ENCODE measurements around the gene SLC18A2. TPM values are rescaled to one million over a fixed set of nuclear protein-coding genes. Genes with fewer than 3 reads are reported as not detected.

The SLC18A2 gene
- total RNA-seq, 1 experiment from 2014 or later: not detected

- Histone ChIP-seq H3K4me3 (no peak overlapping the region), H3K4me1 (replicated peaks) (peaks cover 11% of the 10 kb centered on the region), H3K9me3 (replicated peaks) (0 out of 2 replicates have a peak, but pooled peaks cover 2% of the 10 kb centered on the region), H3K27ac (no peak overlapping the region), H3K36me3 (no peaks in the 10 kb centered on the region), H3K27me3 (replicated peaks) (no peaks in the 10 kb centered on the region; the same call in 1 of the 2 replicates)
- no peak for DNase-seq (ENCODE audit: low read depth in 1 of 2, low spot score in 2 of 2)
These were observed 20.6 kb downstream of the SLC18A2 start for GRCh38 chr10:117261501-117261900.

DNA sequence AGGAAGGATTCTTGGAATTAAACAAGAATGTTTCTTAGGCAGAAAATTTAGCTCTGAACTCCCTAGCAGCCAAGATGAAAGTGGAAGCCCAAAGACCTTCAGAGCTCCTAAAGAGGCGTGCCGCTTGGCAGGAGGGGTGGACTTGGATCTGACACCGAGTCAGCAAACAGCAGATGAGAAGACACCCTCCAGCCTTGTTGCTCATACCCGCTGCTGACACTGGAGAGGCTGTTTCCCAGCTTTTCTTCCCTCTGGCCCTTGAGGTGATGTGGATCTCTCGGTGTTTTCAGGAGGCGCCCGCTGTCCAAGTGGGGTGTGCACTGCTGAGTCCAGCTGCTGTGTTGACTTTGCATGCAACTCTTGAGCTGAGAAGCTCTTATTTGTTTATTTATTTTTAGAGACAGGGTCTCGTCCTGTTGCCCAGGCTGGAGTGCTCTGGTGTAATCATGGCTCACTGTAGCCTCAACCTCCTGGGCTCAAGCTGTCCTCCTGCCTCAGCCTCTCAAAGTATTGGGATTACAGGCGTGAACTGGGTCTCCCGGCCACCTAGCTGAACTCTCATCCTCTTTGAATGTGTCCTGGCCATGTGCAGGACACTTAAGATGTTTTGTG, 21.5 kb downstream of the SLC18A2 start:
- DNase-seq (ENCODE audit: low read depth in 1 of 2, low spot score in 2 of 2): no peak
- Histone ChIP-seq H3K4me1 (replicated peaks) (peaks cover 5% of the 10 kb centered on the region), H3K27ac (no peak overlapping the region), H3K36me3 (no peaks in the 10 kb centered on the region), H3K27me3 (replicated peaks) (no peaks in the 10 kb centered on the region; the same call in 1 of the 2 replicates), H3K4me3 (no peak overlapping the region), H3K9me3 (replicated peaks) (no peaks in the 10 kb centered on the region)

- peaks cover under 1% of the 10 kb centered on the region for H3K4me1 ChIP-seq (replicated peaks)
- no peaks in the 10 kb centered on the region for H3K9me3 ChIP-seq (replicated peaks)
- no peak overlapping the region for H3K27ac ChIP-seq
- H3K27me3 ChIP-seq (replicated peaks): no peaks in the 10 kb centered on the region; the same call in 1 of the 2 replicates
- no peak overlapping the region for H3K4me3 ChIP-seq
- no peaks in the 10 kb centered on the region for H3K36me3 ChIP-seq
- DNase-seq (ENCODE audit: low read depth in 1 of 2, low spot score in 2 of 2): no peak
These were observed 22.0 kb downstream of the SLC18A2 start for GRCh38 chr10:117262903-117263293.

GRCh38 chr10:117264782-117265181, 23.9 kb downstream of the SLC18A2 start:
- no peak overlapping the region for H3K27ac ChIP-seq
- H3K27me3 ChIP-seq (replicated peaks): no peaks in the 10 kb centered on the region
- H3K36me3 ChIP-seq: no peaks in the 10 kb centered on the region
- H3K4me1 ChIP-seq (replicated peaks): no peaks in the 10 kb centered on the region
- H3K9me3 ChIP-seq (replicated peaks): no peaks in the 10 kb centered on the region
- DNase-seq (ENCODE audit: low read depth in 1 of 2, low spot score in 2 of 2): no peak
- H3K4me3 ChIP-seq: no peak overlapping the region

DNA sequence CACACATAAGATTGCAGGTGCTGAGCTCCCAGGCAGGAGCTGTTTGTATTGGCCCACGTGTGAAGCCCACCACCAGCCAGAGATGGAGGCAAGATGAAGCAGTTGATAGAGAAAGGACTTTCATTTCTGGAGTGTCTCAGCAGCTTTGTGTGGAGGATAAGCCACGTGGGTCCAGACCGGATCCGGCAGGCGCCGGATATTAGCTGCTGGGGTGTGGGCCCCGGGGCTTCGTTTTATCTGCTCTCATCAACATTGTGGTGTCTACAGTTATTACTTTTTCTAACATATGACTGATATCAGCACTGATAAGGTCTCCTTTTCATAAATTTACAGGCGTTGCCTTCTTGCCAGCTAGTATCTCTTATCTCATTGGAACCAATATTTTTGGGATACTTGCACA, 25.5 kb downstream of the SLC18A2 start:
- Histone ChIP-seq H3K9me3 (replicated peaks) (no peaks in the 10 kb centered on the region), H3K4me3 (no peak overlapping the region), H3K27ac (no peak overlapping the region), H3K27me3 (replicated peaks) (no peaks in the 10 kb centered on the region), H3K36me3 (no peaks in the 10 kb centered on the region), H3K4me1 (replicated peaks) (no peaks in the 10 kb centered on the region)
- DNase-seq (ENCODE audit: low read depth in 1 of 2, low spot score in 2 of 2): no peak

DNA sequence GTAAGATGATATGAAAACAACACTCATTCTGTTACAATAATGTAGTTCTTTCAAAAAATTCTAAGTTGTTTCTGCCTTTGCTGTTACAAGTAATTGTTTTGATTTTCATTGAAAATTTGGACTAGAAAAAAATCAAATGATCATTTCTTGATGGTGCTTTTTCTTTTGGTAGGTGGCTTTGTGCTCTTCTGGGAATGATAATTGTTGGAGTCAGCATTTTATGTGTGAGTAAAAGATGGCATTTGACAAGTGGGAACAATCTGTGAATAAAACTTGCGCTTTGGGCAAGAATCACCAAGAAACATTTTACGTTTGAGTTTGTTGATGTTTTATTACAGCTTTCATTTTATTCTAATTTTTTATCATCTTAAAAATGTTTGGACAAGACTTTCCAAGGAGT, 25.9 kb downstream of the SLC18A2 start:
- no peaks in the 10 kb centered on the region for H3K9me3 ChIP-seq (replicated peaks)
- H3K27me3 ChIP-seq (replicated peaks): no peaks in the 10 kb centered on the region
- H3K36me3 ChIP-seq: no peaks in the 10 kb centered on the region
- no peak overlapping the region for H3K4me3 ChIP-seq
- peaks cover 3% of the 10 kb centered on the region; the same call in 1 of the 2 replicates for H3K4me1 ChIP-seq (replicated peaks)
- H3K27ac ChIP-seq: no peak overlapping the region
- DNase-seq (ENCODE audit: low read depth in 1 of 2, low spot score in 2 of 2): no peak

DNA sequence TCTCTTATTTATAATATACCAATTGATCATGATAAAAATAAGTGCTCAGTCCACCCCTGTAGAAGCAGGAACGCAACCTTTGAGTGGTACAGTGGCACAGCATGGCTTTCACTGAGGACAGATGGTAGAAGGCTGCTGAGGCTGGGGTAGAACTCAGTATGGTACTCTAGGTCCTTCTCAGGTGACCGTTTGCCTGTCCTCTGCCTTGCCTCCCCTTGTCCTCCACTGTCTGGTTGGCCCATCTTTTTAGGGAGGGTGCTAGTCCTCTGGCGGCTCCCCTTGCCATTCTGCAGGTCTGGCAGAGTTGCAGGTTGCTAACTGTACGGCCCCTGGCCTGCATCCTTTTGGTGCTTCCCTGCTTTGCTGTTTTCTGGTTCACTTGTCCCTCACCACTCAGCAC, 27.3 kb downstream of the SLC18A2 start:
- no peaks in the 10 kb centered on the region for H3K27me3 ChIP-seq (replicated peaks)
- H3K36me3 ChIP-seq: no peaks in the 10 kb centered on the region
- H3K4me3 ChIP-seq: no peak overlapping the region
- H3K4me1 ChIP-seq (replicated peaks): peaks cover 3% of the 10 kb centered on the region; the same call in 1 of the 2 replicates
- H3K9me3 ChIP-seq (replicated peaks): no peaks in the 10 kb centered on the region
- DNase-seq (ENCODE audit: low read depth in 1 of 2, low spot score in 2 of 2): no peak
- no peak overlapping the region for H3K27ac ChIP-seq

- Histone ChIP-seq H3K27me3 (replicated peaks) (no peaks in the 10 kb centered on the region), H3K27ac (no peak overlapping the region), H3K36me3 (no peaks in the 10 kb centered on the region), H3K9me3 (replicated peaks) (no peaks in the 10 kb centered on the region), H3K4me1 (replicated peaks) (peaks cover 3% of the 10 kb centered on the region; the same call in 1 of the 2 replicates), H3K4me3 (no peak overlapping the region)
- DNase-seq (ENCODE audit: low read depth in 1 of 2, low spot score in 2 of 2): no peak
These were observed 28.0 kb downstream of the SLC18A2 start for GRCh38 chr10:117268907-117269306.

- H3K27me3 ChIP-seq (replicated peaks): no peaks in the 10 kb centered on the region
- no peaks in the 10 kb centered on the region for H3K36me3 ChIP-seq
- H3K4me1 ChIP-seq (replicated peaks): peaks cover 3% of the 10 kb centered on the region; the same call in 1 of the 2 replicates
- H3K27ac ChIP-seq: no peak overlapping the region
- no peaks in the 10 kb centered on the region for H3K9me3 ChIP-seq (replicated peaks)
- DNase-seq (ENCODE audit: low read depth in 1 of 2, low spot score in 2 of 2): no peak
- no peak overlapping the region for H3K4me3 ChIP-seq
These were observed 30.5 kb downstream of the SLC18A2 start for GRCh38 chr10:117271427-117271826.

GRCh38 chr10:117272195-117273076, 31.5 kb downstream of the SLC18A2 start:
- no peak for DNase-seq (ENCODE audit: low read depth in 1 of 2, low spot score in 2 of 2)
- H3K4me3 ChIP-seq: no peak overlapping the region
- H3K36me3 ChIP-seq: no peaks in the 10 kb centered on the region
- no peaks in the 10 kb centered on the region for H3K9me3 ChIP-seq (replicated peaks)
- H3K27ac ChIP-seq: no peak overlapping the region
- no peaks in the 10 kb centered on the region for H3K27me3 ChIP-seq (replicated peaks)
- peaks cover 3% of the 10 kb centered on the region; the same call in 1 of the 2 replicates for H3K4me1 ChIP-seq (replicated peaks)

DNA sequence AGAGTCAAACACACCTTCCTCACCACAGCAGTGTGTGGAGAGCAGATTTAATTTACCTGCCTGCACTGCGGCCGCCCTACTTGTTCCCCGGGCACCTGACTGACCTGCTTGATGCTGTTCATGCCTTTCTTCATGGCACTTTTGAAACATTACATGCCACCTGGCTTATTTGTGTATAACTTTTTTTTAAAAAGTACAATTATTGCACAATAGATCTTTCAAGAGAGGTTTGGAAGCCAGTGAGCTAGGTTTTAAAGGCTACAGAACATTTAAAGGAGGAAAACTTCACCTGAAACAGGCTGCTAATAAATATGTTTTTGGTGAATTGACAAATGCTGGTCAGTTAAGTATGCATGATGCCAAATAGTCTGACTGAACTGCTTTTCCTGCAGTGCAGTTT, 33.1 kb downstream of the SLC18A2 start:
- Histone ChIP-seq H3K4me1 (replicated peaks) (peaks cover 3% of the 10 kb centered on the region; the same call in 1 of the 2 replicates), H3K36me3 (no peaks in the 10 kb centered on the region), H3K27me3 (replicated peaks) (no peaks in the 10 kb centered on the region), H3K27ac (no peak overlapping the region), H3K9me3 (replicated peaks) (no peaks in the 10 kb centered on the region), H3K4me3 (no peak overlapping the region)
- no peak for DNase-seq (ENCODE audit: low read depth in 1 of 2, low spot score in 2 of 2)

DNA sequence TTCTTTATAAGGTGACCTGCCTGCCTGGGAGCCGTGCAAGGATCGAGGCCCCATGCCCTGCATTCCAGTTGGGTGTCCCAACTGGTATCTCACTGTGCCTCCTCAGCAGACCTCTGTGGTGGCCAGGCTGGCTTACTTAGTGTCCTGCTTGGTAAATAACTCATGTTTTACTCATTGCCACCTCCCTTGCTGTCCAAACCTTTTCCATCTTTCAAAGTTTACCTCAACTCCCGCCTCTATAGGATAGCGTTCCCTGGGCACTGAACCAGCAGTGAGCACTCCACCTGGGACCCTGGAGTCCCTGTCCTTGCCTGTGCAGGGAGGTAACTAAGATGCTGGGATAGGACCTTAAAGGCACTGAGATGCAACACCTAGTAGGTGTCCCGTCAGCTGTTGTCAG, 33.6 kb downstream of the SLC18A2 start:
- DNase-seq (ENCODE audit: low read depth in 1 of 2, low spot score in 2 of 2): no peak
- Histone ChIP-seq H3K27ac (no peak overlapping the region), H3K27me3 (replicated peaks) (no peaks in the 10 kb centered on the region), H3K9me3 (replicated peaks) (no peaks in the 10 kb centered on the region), H3K36me3 (no peaks in the 10 kb centered on the region), H3K4me3 (no peak overlapping the region), H3K4me1 (replicated peaks) (peaks cover 3% of the 10 kb centered on the region; the same call in 1 of the 2 replicates)

DNA sequence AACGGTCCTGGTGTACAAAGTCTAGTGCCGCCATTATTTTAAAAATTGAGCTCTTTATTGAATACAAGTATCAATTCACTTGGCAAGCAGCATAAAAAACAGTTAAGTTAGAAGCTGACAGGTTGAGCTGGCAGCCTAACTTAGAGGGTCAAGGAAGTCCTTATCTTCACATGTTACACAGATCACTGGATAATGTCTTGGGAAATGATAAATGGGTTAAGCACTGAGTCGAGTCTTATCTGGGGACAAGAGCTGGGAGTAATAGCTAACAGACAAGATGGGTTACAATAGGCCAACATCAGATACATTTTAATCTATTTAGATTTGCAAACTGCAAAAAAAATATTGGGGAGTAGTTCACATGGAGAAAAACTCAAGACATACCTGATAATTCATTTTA, 34.2 kb downstream of the SLC18A2 start:
- H3K4me1 ChIP-seq (replicated peaks): peaks cover 3% of the 10 kb centered on the region; the same call in 1 of the 2 replicates
- no peak for DNase-seq (ENCODE audit: low read depth in 1 of 2, low spot score in 2 of 2)
- no peak overlapping the region for H3K4me3 ChIP-seq
- no peaks in the 10 kb centered on the region for H3K27me3 ChIP-seq (replicated peaks)
- H3K36me3 ChIP-seq: no peaks in the 10 kb centered on the region
- no peak overlapping the region for H3K27ac ChIP-seq
- H3K9me3 ChIP-seq (replicated peaks): no peaks in the 10 kb centered on the region

DNA sequence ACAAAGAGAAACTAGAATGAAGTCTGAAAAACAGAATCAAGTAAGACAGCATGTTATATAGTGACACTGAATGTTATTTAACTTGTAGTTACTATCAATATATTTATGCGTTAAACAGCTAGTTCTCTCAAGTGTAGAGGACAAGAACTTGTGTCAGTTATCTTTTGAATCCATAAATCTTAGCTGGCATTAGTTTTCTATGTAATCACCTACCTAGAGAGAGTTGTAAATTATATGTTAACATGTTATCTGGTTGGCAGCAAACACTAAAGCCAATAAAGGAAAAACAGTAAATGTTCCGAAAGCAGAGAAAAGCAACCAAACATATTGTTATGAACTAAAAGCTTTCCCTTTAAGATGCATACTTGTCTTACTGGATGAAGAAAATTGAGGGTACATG, 36.8 kb downstream of the SLC18A2 start:
- peaks cover 4% of the 10 kb centered on the region; the same call in 1 of the 2 replicates for H3K36me3 ChIP-seq
- no peak for DNase-seq (ENCODE audit: low read depth in 1 of 2, low spot score in 2 of 2)
- no peaks in the 10 kb centered on the region for H3K9me3 ChIP-seq (replicated peaks)
- no peaks in the 10 kb centered on the region for H3K4me1 ChIP-seq (replicated peaks)
- H3K4me3 ChIP-seq: no peak overlapping the region
- no peak overlapping the region for H3K27ac ChIP-seq
- no peaks in the 10 kb centered on the region for H3K27me3 ChIP-seq (replicated peaks)
